GM23338 (cell line): ENCODE results near the gene PSMA3. TPM values are rescaled to one million over a fixed set of nuclear protein-coding genes. Genes with fewer than 3 reads are reported as not detected.

Experiments used
- ATAC-seq: fragments of 200-7000 bp; cut with Tn5 transposase; 3 replicates; pipeline ENCODE4 v1.9.1; 2020
- DNase-seq: peaks from one replicate; pipeline ENCODE4 v3.0.0-alpha.2; 2015; ENCODE audit warnings: low spot score
- H2AFZ ChIP-seq: fragments of 200-600 bp; sonication (generic); 2 replicates; pipeline ENCODE4 v1.8.0; 2016; ENCODE audit warnings: antibody characterized with exemption, mild to moderate bottlenecking, moderate library complexity
- H3F3A ChIP-seq: fragments of 200-600 bp; sonication (generic); replicated peaks from 2 replicates; pipeline ENCODE4 v1.8.0; 2017; ENCODE audit warnings: antibody characterized with exemption, mixed run types, low read depth
- H3K27ac ChIP-seq: fragments of 200-600 bp; sonication (generic); 2 replicates; pipeline ENCODE4 v1.6.1; 2016; ENCODE audit warnings: low read depth
- H3K27me3 ChIP-seq: fragments of 200-600 bp; sonication (generic); 2 replicates; pipeline ENCODE4 v1.8.0; 2016; ENCODE audit warnings: mild to moderate bottlenecking, mixed run types, moderate library complexity; ENCODE audit not compliant: insufficient read depth
- H3K36me3 ChIP-seq: fragments of 200-600 bp; sonication (generic); 2 replicates; pipeline ENCODE4 v1.8.0; 2016; ENCODE audit warnings: mild to moderate bottlenecking; ENCODE audit not compliant: insufficient read depth
- H3K4me1 ChIP-seq: fragments of 200-600 bp; sonication (generic); 2 replicates; pipeline ENCODE4 v1.8.0; 2016; ENCODE audit warnings: mild to moderate bottlenecking, moderate library complexity; ENCODE audit not compliant: insufficient read depth
- H3K4me2 ChIP-seq: fragments of 200-600 bp; sonication (generic); 2 replicates; pipeline ENCODE4 v1.7.1; 2017; ENCODE audit warnings: mixed run types
- H3K4me3 ChIP-seq: fragments of 200-600 bp; sonication (generic); 2 replicates; pipeline ENCODE4 v1.6.1; 2016; ENCODE audit warnings: mixed run types
- H3K79me2 ChIP-seq: fragments of 200-600 bp; sonication (generic); replicated peaks from 2 replicates; pipeline ENCODE4 v1.8.0; 2017; ENCODE audit warnings: mild to moderate bottlenecking; ENCODE audit not compliant: insufficient read depth
- H3K9me2 ChIP-seq: fragments of 200-600 bp; sonication (generic); 2 replicates; pipeline ENCODE4 v1.8.0; 2017; ENCODE audit not compliant: insufficient read depth
- H4K20me1 ChIP-seq: fragments of 200-600 bp; sonication (generic); replicated peaks from 2 replicates; pipeline ENCODE4 v1.8.0; 2017; ENCODE audit warnings: mild to moderate bottlenecking; ENCODE audit not compliant: insufficient read depth
- H3K27ac Mint-ChIP-seq: 2 replicates; pipeline ENCODE4 v1.8.0; 2020; ENCODE audit warnings: inconsistent platforms, mild to moderate bottlenecking, moderate library complexity, mixed read lengths
- H3K27me3 Mint-ChIP-seq: 3 replicates; pipeline ENCODE4 v1.8.0; 2022; ENCODE audit warnings: low read depth, mild to moderate bottlenecking, moderate library complexity, mixed read lengths, inconsistent platforms; ENCODE audit not compliant: insufficient read depth, poor library complexity
- H3K36me3 Mint-ChIP-seq: 3 replicates; pipeline ENCODE4 v1.8.0; 2021; ENCODE audit warnings: low read depth, mild to moderate bottlenecking, inconsistent platforms, moderate library complexity, mixed read lengths
- H3K4me1 Mint-ChIP-seq: 3 replicates; pipeline ENCODE4 v1.8.0; 2020; ENCODE audit warnings: mild to moderate bottlenecking, inconsistent platforms, mixed read lengths
- H3K4me3 Mint-ChIP-seq: 3 replicates; pipeline ENCODE4 v1.8.0; 2021; ENCODE audit warnings: moderate library complexity, mild to moderate bottlenecking, inconsistent platforms, mixed read lengths
- H3K9me3 Mint-ChIP-seq: 3 replicates; pipeline ENCODE4 v1.8.0; 2020; ENCODE audit warnings: moderate library complexity, mild to moderate bottlenecking, inconsistent platforms, mixed read lengths
- CREB1 ChIP-seq: fragments of 250-450 bp; sonication (Bioruptor Pico); IDR thresholded peaks from 2 replicates; pipeline ENCODE4 v1.5.0; 2020; ENCODE audit warnings: low read depth, mild to moderate bottlenecking, moderate library complexity
- EZH2 ChIP-seq: fragments of 200-600 bp; sonication (generic); IDR thresholded peaks from one replicate; pipeline ENCODE4 v1.8.0; 2017; ENCODE audit warnings: antibody characterized with exemption, mild to moderate bottlenecking, low read depth; ENCODE audit not compliant: unreplicated experiment
- POLR2AphosphoS5 ChIP-seq: IDR thresholded peaks from 2 replicates; pipeline ENCODE4 v1.6.1; 2016; ENCODE audit warnings: antibody characterized with exemption, low read depth
- STAT1 ChIP-seq: IDR thresholded peaks from one replicate; pipeline ENCODE4 v1.6.1; 2016; ENCODE audit warnings: antibody characterized with exemption; ENCODE audit not compliant: unreplicated experiment
- ZNF114 ChIP-seq: fragments of 250-450 bp; sonication (Bioruptor Pico); IDR thresholded peaks from 2 replicates; pipeline ENCODE4 v1.5.0; 2020; ENCODE audit warnings: mild to moderate bottlenecking, moderate library complexity
- ZNF331 ChIP-seq: fragments of 250-450 bp; sonication (Bioruptor Pico); IDR thresholded peaks from 2 replicates; pipeline ENCODE4 v1.5.0; 2020; ENCODE audit warnings: low read depth, mild to moderate bottlenecking, moderate library complexity
- polyA plus RNA-seq: library from polyadenylated mRNA; unstranded; fragments of >200 nt; fragmentation: Nextera tagmentation; extraction: Ambion mirVana; gene quantifications from 2 replicates; pipeline ENCODE4 v1.2.1, GENCODE V29; 2016
- total RNA-seq: library from RNA; depleted of rRNA; stranded (reverse); fragments of >200 nt; shearing (Covaris generic); gene quantifications from 2 replicates; pipeline ENCODE4 v1.2.3, GENCODE V29; 2014
- TF ChIP-seq, protein P1 (sequence below): fragments of 250-450 bp; sonication (Bioruptor Pico); IDR thresholded peaks from 2 replicates; pipeline ENCODE4 v1.5.0; 2020; ENCODE audit warnings: mild to moderate bottlenecking, moderate library complexity

Gene PSMA3
- total and polyA plus RNA-seq, 2 experiments from 2014 or later: 184 to 677 TPM

DNA sequence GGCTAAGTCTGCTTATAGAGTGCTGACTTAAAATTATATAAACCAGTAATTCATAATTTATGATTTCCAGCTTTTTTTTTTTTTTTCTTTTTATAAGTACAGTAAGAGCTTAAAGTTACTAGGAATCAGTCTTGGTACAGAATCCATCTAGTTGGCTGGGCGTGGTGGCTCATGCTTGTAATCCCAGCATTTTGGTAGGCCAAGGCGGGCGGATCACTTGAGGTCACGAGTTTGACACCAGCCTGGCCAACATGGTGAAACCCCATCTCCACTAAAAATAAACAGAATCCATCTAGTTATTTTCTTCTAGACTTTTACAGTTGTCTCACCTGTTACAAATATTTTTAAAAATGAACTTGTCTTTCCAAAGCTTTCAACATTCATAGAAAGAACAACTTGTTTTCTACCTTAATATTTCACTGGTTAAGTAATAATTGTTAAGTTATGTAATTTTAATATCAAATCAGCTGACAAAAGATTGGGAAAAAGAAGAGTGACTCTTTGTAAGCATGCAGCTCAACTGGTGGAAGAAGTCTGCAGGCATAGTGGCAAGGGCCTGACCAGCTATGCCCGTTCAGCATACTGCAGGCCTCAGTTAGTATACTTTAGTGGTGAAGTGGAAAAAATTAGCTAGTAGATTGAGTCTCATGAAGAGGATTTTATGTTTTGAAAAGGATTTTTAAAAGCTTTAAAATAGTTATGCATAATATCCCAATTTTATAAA is 17.4 kb upstream of the PSMA3 start:
- H3K27ac Mint-ChIP-seq: no peak overlapping the region
- peaks cover 4% of the 10 kb centered on the region; the same call in 1 of the 3 replicates for H3K36me3 Mint-ChIP-seq
- H2AFZ ChIP-seq: no peak overlapping the region
- no peak overlapping the region for H3K4me2 ChIP-seq
- H3K27ac ChIP-seq: no peak overlapping the region
- no peak overlapping the region for H3K4me3 Mint-ChIP-seq
- H4K20me1 ChIP-seq: no peaks in the 10 kb centered on the region
- DNase-seq: no peak
- H3K4me1 ChIP-seq: no peaks in the 10 kb centered on the region
- no peaks in the 10 kb centered on the region for H3F3A ChIP-seq
- peaks cover 1% of the 10 kb centered on the region for H3K27me3 Mint-ChIP-seq
- ATAC-seq: no peak
- H3K9me2 ChIP-seq: no peaks in the 10 kb centered on the region
- H3K27me3 ChIP-seq: no peaks in the 10 kb centered on the region
- no peaks in the 10 kb centered on the region for H3K4me1 Mint-ChIP-seq
- H3K4me3 ChIP-seq: no peak overlapping the region
- no peaks in the 10 kb centered on the region for H3K9me3 Mint-ChIP-seq
- TF ChIP-seq ZNF114: no peak
- no peak for TF ChIP-seq CREB1 (CRISPR knock-in tag)
- no peak for TF ChIP-seq ZNF331 (CRISPR knock-in tag)
- no peak for TF ChIP-seq POLR2AphosphoS5
- TF ChIP-seq, protein P1, sequence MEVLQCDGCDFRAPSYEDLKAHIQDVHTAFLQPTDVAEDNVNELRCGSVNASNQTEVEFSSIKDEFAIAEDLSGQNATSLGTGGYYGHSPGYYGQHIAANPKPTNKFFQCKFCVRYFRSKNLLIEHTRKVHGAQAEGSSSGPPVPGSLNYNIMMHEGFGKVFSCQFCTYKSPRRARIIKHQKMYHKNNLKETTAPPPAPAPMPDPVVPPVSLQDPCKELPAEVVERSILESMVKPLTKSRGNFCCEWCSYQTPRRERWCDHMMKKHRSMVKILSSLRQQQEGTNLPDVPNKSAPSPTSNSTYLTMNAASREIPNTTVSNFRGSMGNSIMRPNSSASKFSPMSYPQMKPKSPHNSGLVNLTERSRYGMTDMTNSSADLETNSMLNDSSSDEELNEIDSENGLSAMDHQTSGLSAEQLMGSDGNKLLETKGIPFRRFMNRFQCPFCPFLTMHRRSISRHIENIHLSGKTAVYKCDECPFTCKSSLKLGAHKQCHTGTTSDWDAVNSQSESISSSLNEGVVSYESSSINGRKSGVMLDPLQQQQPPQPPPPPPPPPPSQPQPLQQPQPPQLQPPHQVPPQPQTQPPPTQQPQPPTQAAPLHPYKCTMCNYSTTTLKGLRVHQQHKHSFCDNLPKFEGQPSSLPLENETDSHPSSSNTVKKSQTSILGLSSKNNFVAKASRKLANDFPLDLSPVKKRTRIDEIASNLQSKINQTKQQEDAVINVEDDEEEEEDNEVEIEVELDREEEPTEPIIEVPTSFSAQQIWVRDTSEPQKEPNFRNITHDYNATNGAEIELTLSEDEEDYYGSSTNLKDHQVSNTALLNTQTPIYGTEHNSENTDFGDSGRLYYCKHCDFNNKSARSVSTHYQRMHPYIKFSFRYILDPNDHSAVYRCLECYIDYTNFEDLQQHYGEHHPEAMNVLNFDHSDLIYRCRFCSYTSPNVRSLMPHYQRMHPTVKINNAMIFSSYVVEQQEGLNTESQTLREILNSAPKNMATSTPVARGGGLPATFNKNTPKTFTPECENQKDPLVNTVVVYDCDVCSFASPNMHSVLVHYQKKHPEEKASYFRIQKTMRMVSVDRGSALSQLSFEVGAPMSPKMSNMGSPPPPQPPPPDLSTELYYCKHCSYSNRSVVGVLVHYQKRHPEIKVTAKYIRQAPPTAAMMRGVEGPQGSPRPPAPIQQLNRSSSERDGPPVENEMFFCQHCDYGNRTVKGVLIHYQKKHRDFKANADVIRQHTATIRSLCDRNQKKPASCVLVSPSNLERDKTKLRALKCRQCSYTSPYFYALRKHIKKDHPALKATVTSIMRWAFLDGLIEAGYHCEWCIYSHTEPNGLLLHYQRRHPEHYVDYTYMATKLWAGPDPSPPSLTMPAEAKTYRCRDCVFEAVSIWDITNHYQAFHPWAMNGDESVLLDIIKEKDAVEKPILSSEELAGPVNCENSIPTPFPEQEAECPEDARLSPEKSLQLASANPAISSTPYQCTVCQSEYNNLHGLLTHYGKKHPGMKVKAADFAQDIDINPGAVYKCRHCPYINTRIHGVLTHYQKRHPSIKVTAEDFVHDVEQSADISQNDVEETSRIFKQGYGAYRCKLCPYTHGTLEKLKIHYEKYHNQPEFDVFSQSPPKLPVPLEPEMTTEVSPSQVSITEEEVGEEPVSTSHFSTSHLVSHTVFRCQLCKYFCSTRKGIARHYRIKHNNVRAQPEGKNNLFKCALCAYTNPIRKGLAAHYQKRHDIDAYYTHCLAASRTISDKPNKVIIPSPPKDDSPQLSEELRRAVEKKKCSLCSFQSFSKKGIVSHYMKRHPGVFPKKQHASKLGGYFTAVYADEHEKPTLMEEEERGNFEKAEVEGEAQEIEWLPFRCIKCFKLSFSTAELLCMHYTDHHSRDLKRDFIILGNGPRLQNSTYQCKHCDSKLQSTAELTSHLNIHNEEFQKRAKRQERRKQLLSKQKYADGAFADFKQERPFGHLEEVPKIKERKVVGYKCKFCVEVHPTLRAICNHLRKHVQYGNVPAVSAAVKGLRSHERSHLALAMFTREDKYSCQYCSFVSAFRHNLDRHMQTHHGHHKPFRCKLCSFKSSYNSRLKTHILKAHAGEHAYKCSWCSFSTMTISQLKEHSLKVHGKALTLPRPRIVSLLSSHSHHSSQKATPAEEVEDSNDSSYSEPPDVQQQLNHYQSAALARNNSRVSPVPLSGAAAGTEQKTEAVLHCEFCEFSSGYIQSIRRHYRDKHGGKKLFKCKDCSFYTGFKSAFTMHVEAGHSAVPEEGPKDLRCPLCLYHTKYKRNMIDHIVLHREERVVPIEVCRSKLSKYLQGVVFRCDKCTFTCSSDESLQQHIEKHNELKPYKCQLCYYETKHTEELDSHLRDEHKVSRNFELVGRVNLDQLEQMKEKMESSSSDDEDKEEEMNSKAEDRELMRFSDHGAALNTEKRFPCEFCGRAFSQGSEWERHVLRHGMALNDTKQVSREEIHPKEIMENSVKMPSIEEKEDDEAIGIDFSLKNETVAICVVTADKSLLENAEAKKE: no peak
- TF ChIP-seq EZH2: no peak
- no peak for TF ChIP-seq STAT1
- no peaks in the 10 kb centered on the region; the same call in 1 of the 2 replicates for H3K36me3 ChIP-seq
- no peaks in the 10 kb centered on the region for H3K79me2 ChIP-seq
